CD4-positive, alpha-beta T cell (primary cell): ENCODE results near the gene SPATA45. TPM values are rescaled to one million over a fixed set of nuclear protein-coding genes. Genes with fewer than 3 reads are reported as not detected.

Source experiments
- ATAC-seq: fragments of 200-7000 bp; cut with Tn5 transposase; one replicate; pipeline ENCODE4 v1.10.0; 2022; ENCODE audit warnings: mild to moderate bottlenecking; ENCODE audit not compliant: poor library complexity
- CTCF ChIA-PET: fragments of 350-600 bp; sonication (Branson Sonifier 250); formaldehyde crosslinking; loops from one replicate; lab custom pipeline; 2021; ENCODE audit warnings: antibody characterized with exemption, inconsistent platforms; lab: Charles Lee
- POLR2A ChIA-PET: fragments of 350-600 bp; sonication (Branson Sonifier 250); formaldehyde crosslinking; loops from one replicate; lab custom pipeline; 2021; ENCODE audit warnings: antibody characterized with exemption, inconsistent platforms; lab: Charles Lee
- DNase-seq, 14 experiments: peaks; one replicate each; pipeline ENCODE4 v3.0.0-alpha.2; 2013 to 2020; ENCODE audit warnings: mixed read lengths in 2 of 14
- H3K27ac ChIP-seq, 2 donors: one replicate each; pipeline versions ENCODE4 v1.5.1 to v1.7.0; 2013; ENCODE audit warnings: low read length in 2 of 2, low read depth in 1 of 2, mild to moderate bottlenecking in 1 of 2
- H3K27me3 ChIP-seq, 2 experiments: 1 replicate in 1 of 2; 2 replicates in 1 of 2; pipeline versions ENCODE4 v1.6.1 to v1.7.0; 2013; ENCODE audit warnings: low read length in 2 of 2, control low read depth in 1 of 2, mild to moderate bottlenecking in 1 of 2, moderate library complexity in 1 of 2; ENCODE audit not compliant: insufficient read depth in 2 of 2, control insufficient read depth in 1 of 2
- H3K36me3 ChIP-seq: one replicate; pipeline ENCODE4 v1.6.1; 2013; ENCODE audit warnings: low read length, control low read depth; ENCODE audit not compliant: insufficient read depth
- H3K4me1 ChIP-seq: one replicate; pipeline ENCODE4 v1.6.1; 2013; ENCODE audit warnings: low read length, control low read depth; ENCODE audit not compliant: insufficient read depth
- H3K4me3 ChIP-seq: one replicate; pipeline ENCODE4 v1.5.1; 2013; ENCODE audit warnings: mild to moderate bottlenecking, low read length, moderate library complexity
- H3K9me3 ChIP-seq, 2 experiments: 1 replicate in 1 of 2; 2 replicates in 1 of 2; pipeline versions ENCODE4 v1.6.1 to v1.7.0; 2013; ENCODE audit warnings: low read length in 2 of 2, mild to moderate bottlenecking in 2 of 2, control low read depth in 1 of 2, moderate library complexity in 1 of 2; ENCODE audit not compliant: control insufficient read depth in 1 of 2, insufficient read depth in 1 of 2
- H3K27ac Mint-ChIP-seq: one replicate; pipeline ENCODE4 v1.8.0; 2020; ENCODE audit warnings: mixed read lengths
- H3K27me3 Mint-ChIP-seq: one replicate; pipeline ENCODE4 v1.8.0; 2021; ENCODE audit warnings: mixed read lengths
- H3K36me3 Mint-ChIP-seq: one replicate; pipeline ENCODE4 v1.8.0; 2021; ENCODE audit warnings: low read depth, mixed read lengths
- H3K4me1 Mint-ChIP-seq: one replicate; pipeline ENCODE4 v1.8.0; 2021; ENCODE audit warnings: low read depth, mixed read lengths
- H3K4me3 Mint-ChIP-seq: one replicate; pipeline ENCODE4 v1.8.0; 2020; ENCODE audit warnings: mild to moderate bottlenecking, mixed read lengths
- H3K9me3 Mint-ChIP-seq: one replicate; pipeline ENCODE4 v1.8.0; 2020; ENCODE audit warnings: mixed read lengths
- CTCF ChIP-seq: fragments of 200-600 bp; IDR thresholded peaks from one replicate; pipeline ENCODE4 v1.8.0; 2022; ENCODE audit warnings: antibody characterized with exemption, mild to moderate bottlenecking
- intact Hi-C, 2 experiments: fragments of 100-400 bp; cut with DNase I in 1 of 2; cut with micrococcal nuclease in 1 of 2; formaldehyde crosslinking; loops; one replicate each; pipeline versions ENCODE4 v1.15.1 to v1.9.0; 2023 to 2025; cut with DNase I, micrococcal nuclease
- total RNA-seq, 174 experiments: library from RNA in 2 of 174; stranded (reverse) in 2 of 174; gene quantifications; one replicate each; pipeline ENCODE4 v1.2.3 and lab custom pipeline; 2021 to 2026

The SPATA45 gene
- total RNA-seq, 2 experiments from 2014 or later, result not detected

- intact Hi-C loops, result no loop called here
- TF ChIP-seq CTCF, result no peak
- H3K4me1 Mint-ChIP-seq, result peaks cover 16% of the 10 kb centered on the region
- no peak overlapping the region for H3K27ac ChIP-seq
- no peaks in the 10 kb centered on the region for H3K27me3 Mint-ChIP-seq
- no peaks in the 10 kb centered on the region for H3K9me3 ChIP-seq
- H3K4me3 Mint-ChIP-seq, result no peak overlapping the region
- no peak for ATAC-seq
- H3K27ac Mint-ChIP-seq, result no peak overlapping the region
- peaks cover 5% of the 10 kb centered on the region for H3K36me3 ChIP-seq
- H3K27me3 ChIP-seq, result no peaks in the 10 kb centered on the region
- peaks cover 25% of the 10 kb centered on the region for H3K4me1 ChIP-seq
- peaks cover 40% of the 10 kb centered on the region for H3K36me3 Mint-ChIP-seq
- ChIA-PET POLR2A (interaction anchor here (1.3 kb wide), 1 partner anchor 153 kb away, joined by 3 read pairs; no protein-coding TSS in a partner anchor), CTCF (no interaction called here)
- no peak overlapping the region for H3K4me3 ChIP-seq
- DNase-seq, result no peak
- H3K9me3 Mint-ChIP-seq, result no peaks in the 10 kb centered on the region
Measured at GRCh38 chr1:212862111-212862690, 14.8 kb upstream of the SPATA45 start.

GRCh38 chr1:212860713-212861581, 13.5 kb upstream of the SPATA45 start:
- no peak for ATAC-seq

More at GRCh38 chr1:212860713-212861581, 13.5 kb upstream of the SPATA45 start:
- H3K27me3 Mint-ChIP-seq, result no peaks in the 10 kb centered on the region
- H3K4me3 ChIP-seq, result no peak overlapping the region
- peaks cover 5% of the 10 kb centered on the region for H3K36me3 ChIP-seq
- ChIA-PET CTCF (interaction anchor here (1.4 kb wide), 1 partner anchor 196 kb away, joined by 3 read pairs; no protein-coding TSS in a partner anchor), POLR2A (no interaction called here)
- no peaks in the 10 kb centered on the region for H3K27me3 ChIP-seq
- H3K9me3 Mint-ChIP-seq, result no peaks in the 10 kb centered on the region
- H3K4me1 Mint-ChIP-seq, result peaks cover 26% of the 10 kb centered on the region
- no peak overlapping the region for H3K27ac Mint-ChIP-seq
- no peak for DNase-seq
- no peak overlapping the region for H3K27ac ChIP-seq
- peaks cover 33% of the 10 kb centered on the region for H3K4me1 ChIP-seq
- no peak for TF ChIP-seq CTCF
- peaks cover 29% of the 10 kb centered on the region for H3K36me3 Mint-ChIP-seq
- H3K4me3 Mint-ChIP-seq, result no peak overlapping the region
- no peaks in the 10 kb centered on the region for H3K9me3 ChIP-seq
- intact Hi-C loops, result no loop called here
